ENCODE measurements around the gene ADGRV1. TPM values are rescaled to one million over a fixed set of nuclear protein-coding genes. Genes with fewer than 3 reads are reported as not detected.
"Not testable (repeated sequence)": the region's sequence is repeated elsewhere in the genome, so short reads cannot be mapped to it uniquely, and the experiment has no call there.

Gene ADGRV1
- total RNA-seq, 4 donors from 2014 or later: 0.28 to 6.5 (median 3.7) TPM

GRCh38 chr5:90813392-90813791 lies 254.8 kb downstream of the ADGRV1 start:
- H3K4me1 ChIP-seq: no peaks in the 10 kb centered on the region
- TF ChIP-seq POLR2A (IDR thresholded peaks at IDR 0.05): no peak
- TF ChIP-seq CTCF (IDR thresholded peaks at IDR 0.05): no peak
- H3K9me3 ChIP-seq: no peaks in the 10 kb centered on the region
- H3K4me3 ChIP-seq: no peak overlapping the region
- no peak overlapping the region for H3K27ac ChIP-seq
- H3K36me3 ChIP-seq: no peaks in the 10 kb centered on the region
- DNase-seq: no peak
- no peaks in the 10 kb centered on the region for H3K27me3 ChIP-seq

GRCh38 chr5:90822062-90822461 lies 263.5 kb downstream of the ADGRV1 start:
- DNase-seq, H3K9me3 ChIP-seq, H3K4me1 ChIP-seq, H3K27me3 ChIP-seq, H3K36me3 ChIP-seq, H3K27ac ChIP-seq, H3K4me3 ChIP-seq: not testable (repeated sequence)

- Histone ChIP-seq H3K4me1 (no peaks in the 10 kb centered on the region), H3K36me3 (no peaks in the 10 kb centered on the region), H3K9me3 (no peaks in the 10 kb centered on the region), H3K27ac (no peak overlapping the region), H3K27me3 (no peaks in the 10 kb centered on the region), H3K4me3 (no peak overlapping the region)
- no peak for TF ChIP-seq POLR2A (IDR thresholded peaks at IDR 0.05)
- no peak for TF ChIP-seq CTCF (IDR thresholded peaks at IDR 0.05)
- DNase-seq: no peak
Measured at GRCh38 chr5:90824436-90824835, 265.8 kb downstream of the ADGRV1 start.

- TF ChIP-seq POLR2A (IDR thresholded peaks at IDR 0.05) (no peak), CTCF (IDR thresholded peaks at IDR 0.05) (no peak)
- no peak overlapping the region for H3K27ac ChIP-seq
- no peak overlapping the region for H3K4me3 ChIP-seq
- H3K4me1 ChIP-seq: no peaks in the 10 kb centered on the region
- no peak for DNase-seq
- no peaks in the 10 kb centered on the region for H3K9me3 ChIP-seq
- no peaks in the 10 kb centered on the region for H3K36me3 ChIP-seq
- no peaks in the 10 kb centered on the region for H3K27me3 ChIP-seq
Measured at GRCh38 chr5:90830058-90830457, 271.5 kb downstream of the ADGRV1 start.

- H3K4me3 ChIP-seq: no peak overlapping the region
Measured at GRCh38 chr5:90833753-90834152, 275.2 kb downstream of the ADGRV1 start.

GRCh38 chr5:90834711-90835110 lies 276.1 kb downstream of the ADGRV1 start:
- H3K9me3 ChIP-seq: no peaks in the 10 kb centered on the region
- no peaks in the 10 kb centered on the region for H3K27me3 ChIP-seq
- no peak overlapping the region for H3K4me3 ChIP-seq
- no peaks in the 10 kb centered on the region for H3K4me1 ChIP-seq
- H3K27ac ChIP-seq: no peak overlapping the region
- no peaks in the 10 kb centered on the region for H3K36me3 ChIP-seq
- no peak for DNase-seq
- no peak for TF ChIP-seq CTCF (IDR thresholded peaks at IDR 0.05)
- no peak for TF ChIP-seq POLR2A (IDR thresholded peaks at IDR 0.05)

More at GRCh38 chr5:90833753-90834152, 275.2 kb downstream of the ADGRV1 start:
- TF ChIP-seq CTCF (IDR thresholded peaks at IDR 0.05) (no peak), POLR2A (IDR thresholded peaks at IDR 0.05) (no peak)
- Histone ChIP-seq H3K9me3 (no peaks in the 10 kb centered on the region), H3K27ac (no peak overlapping the region), H3K4me1 (no peaks in the 10 kb centered on the region), H3K36me3 (no peaks in the 10 kb centered on the region), H3K27me3 (no peaks in the 10 kb centered on the region)
- DNase-seq: no peak

Measured in Peyer's patch (tissue), 4 donors.